GM18861 (cell line): ENCODE results near the gene RPS10.
"Not testable (repeated sequence)": the region's sequence is repeated elsewhere in the genome, so short reads cannot be mapped to it uniquely, and the experiment has no call there.

Experiments
- ATAC-seq: cut with Tn5 transposase; IDR thresholded peaks from one replicate; pipeline ENCODE4 v1.9.1; 2021; ENCODE audit not compliant: unreplicated experiment

Gene RPS10

DNA sequence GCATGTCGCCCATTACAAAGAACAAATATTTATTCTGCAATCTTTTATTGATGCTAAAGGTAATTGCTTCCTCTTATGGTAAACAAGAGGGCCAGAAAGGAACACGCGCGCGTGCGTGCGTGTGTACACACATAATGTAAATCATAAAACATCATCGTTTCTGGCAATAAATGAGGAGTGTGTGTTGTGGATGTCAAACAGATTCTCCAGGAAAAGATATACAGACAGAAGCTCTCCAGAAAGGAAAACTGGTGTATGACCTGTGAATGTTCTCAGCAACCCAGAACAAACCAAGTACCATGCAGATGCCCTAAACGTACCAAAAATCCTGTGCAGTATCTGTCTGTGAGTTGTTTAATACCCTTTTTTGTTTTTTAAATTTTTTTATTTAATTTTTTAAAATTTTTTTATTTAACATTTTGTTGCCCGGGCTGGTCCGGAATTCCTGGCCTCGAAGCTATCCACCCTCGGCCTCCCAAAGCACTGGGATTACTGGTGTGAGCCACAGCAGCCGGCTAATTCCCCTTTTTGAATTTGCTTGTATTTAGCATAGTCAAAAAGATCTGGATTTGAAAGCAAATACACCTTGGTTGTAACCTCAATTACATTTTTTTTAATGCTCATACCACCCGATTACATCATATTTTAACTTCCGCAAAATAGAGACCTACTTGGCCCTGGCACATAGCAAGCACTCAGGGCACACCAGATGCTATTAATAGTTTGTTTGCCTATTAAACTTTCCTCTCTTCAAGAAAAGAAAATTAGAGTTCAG, 32.5 kb downstream of the RPS10 start:
- ATAC-seq = no peak

DNA sequence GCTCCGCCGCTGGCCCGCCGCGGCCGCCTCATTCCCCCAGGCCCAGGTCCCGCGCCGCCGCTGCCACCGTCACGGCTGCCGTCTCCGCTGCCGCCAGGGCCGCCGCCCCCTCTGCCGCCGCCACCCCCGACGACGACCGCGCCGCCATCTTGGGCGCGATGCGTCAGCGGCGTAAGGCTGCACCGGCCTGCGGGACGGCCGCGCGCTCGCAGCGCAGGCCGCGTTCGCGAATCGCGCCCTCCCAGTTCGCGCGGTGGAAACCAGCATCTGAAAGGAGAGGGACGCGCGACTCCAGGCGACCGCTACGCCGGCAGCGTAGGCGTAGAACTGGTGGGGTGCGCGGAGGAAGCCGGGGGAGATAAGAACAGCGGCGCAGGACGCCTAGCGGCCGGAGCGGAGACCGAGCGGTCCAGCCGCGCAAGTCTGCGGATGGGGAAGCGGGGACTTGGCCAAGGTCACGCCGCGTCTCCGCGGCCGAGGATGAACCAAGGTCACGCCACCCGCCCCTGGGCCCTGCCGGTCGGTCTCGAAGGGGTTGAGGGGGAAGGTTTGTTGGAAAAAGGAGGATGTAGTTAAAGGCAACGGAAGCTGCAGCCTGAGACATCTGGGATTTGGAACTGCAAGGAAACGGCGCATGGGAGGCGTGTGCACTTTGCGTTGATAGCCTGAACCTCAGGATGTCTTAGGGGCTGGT, 33.2 kb downstream of the RPS10 start, which contains the start of gene NUDT3:
NUDT3 (minus strand) TSS at position 173 of the 694 bp plus-strand sequence. CDS start 307 bp downstream, outside the sequence.
- peak; percentile 82 for ATAC-seq

DNA sequence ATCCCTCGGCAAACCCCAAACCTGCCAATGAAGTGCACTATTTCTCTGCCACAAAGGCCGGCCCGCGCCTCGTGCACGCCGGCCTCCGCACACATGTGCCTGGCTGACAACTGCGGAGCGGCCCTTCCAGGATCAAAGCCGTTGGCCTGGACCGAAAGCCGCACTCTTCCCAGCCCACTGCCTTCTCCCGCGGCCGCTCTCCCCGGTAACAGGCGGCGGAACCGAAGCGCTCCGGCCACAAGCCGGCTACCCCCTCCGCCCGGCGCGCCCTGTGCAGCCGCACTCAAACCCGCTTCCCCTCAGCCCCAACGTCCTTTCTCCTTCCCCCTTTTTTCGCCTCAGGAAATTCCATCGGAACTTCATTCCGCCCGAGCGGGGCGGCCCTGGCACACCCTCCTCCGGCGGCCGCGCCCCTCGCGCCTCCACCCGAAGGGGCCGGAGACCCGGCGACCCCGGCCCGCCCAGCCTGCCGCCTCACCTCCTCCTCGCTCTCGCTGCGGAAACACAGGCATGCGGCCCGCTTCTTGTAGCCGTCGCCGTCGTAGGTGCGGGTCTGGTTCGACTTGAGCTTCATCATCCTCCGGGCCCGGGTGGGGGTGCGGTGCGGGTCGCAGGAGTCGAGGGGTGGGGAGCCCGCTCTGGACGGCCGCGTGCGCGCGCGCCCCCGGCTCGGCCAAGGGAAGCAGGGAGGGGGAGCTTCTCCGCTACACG, 33.9 kb downstream of the RPS10 start:
- no peak for ATAC-seq

DNA sequence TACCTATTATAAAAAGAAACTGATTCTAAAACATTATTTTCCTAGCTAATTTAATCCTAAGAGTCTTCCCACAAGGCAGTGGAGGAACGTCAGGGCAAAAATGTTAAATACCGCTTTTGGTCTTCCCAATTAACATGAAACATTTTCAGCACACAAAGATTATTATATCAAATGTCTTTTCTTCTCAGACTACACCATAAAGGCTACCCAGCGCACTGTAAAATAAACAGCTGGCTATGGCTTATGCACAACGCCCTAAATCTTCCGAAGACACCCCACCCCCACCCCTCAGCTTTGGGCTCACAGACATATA, 34.4 kb downstream of the RPS10 start:
- no peak for ATAC-seq

DNA sequence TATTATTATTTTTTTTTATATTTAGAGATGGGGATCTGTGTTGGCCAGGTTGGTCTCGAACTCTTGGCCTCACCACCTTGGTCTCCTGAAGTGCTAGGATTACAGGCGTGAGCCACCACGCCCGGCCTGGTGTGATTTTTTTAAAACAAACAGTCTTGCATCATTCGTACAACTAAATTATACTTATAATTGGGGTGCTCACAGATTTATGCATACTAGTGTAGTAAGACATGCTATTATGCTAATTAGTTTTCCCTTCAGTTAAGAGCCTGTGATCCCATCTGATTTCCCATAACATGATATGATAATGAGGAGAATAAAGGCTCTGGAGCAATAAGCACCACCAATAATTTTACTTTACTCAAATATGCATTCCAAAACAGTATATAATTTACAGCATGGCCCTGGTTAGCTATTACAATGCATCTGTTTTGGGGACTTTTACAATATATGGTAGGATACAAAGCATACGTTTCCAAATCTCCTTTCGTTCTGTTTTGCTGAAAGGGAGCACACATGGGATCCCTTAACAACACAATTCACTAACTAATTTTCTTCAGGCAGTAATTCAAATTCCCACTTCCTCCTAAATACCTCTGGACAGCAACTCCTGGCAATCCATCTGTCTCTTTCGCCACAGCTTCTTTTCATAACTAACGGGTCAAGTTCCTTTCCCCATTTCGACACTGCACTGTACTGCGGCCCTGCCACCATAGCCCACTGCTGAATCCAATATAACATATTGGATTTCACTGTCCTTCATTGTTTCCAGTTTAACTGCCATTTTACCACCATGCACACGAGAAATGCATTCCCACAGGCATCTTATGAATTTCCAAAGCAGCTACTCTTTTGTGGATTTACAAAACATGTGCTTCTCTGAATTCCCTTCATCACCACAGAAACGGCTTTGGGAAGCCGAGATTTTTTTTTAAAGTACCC, 35.1 kb downstream of the RPS10 start:
- ATAC-seq = no peak

DNA sequence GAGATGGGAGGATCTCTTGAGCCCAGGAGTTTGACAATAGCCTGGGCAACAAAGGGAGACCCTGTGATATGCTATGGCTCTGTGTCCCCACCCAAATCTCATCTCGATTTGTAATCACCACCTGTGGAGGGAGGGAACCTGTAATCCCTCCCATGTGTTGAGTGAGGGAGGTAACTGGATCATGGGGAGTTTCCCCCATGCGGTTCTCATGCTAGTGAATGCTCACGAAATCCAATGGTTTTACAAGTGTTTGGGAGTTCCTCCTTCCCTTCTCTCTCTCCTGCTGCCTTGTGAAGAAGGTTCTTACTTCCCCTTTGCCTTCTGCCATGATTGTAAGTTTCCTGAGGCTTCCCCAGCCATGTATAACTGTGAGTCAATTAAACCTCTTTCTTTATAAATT, 36.8 kb downstream of the RPS10 start:
- ATAC-seq = no peak

DNA sequence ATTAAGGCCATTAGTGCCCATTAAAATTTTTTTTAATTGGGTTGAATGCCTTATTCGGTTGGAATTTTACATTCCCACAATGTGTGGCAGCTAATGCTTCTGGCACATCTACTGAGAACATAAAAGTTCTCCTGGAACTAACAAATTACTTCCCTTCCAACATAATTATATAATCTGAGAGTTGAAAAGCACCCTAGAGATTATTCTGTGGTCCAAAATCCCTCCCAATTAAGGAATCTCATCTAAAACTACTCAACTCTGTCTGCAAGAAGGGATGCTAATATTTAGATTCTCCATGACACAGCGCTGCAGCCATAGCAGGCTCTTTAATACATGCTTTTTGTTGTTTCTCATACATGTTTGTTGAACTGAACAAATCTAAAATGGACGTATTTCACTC, 37.4 kb downstream of the RPS10 start:
- ATAC-seq = no peak

DNA sequence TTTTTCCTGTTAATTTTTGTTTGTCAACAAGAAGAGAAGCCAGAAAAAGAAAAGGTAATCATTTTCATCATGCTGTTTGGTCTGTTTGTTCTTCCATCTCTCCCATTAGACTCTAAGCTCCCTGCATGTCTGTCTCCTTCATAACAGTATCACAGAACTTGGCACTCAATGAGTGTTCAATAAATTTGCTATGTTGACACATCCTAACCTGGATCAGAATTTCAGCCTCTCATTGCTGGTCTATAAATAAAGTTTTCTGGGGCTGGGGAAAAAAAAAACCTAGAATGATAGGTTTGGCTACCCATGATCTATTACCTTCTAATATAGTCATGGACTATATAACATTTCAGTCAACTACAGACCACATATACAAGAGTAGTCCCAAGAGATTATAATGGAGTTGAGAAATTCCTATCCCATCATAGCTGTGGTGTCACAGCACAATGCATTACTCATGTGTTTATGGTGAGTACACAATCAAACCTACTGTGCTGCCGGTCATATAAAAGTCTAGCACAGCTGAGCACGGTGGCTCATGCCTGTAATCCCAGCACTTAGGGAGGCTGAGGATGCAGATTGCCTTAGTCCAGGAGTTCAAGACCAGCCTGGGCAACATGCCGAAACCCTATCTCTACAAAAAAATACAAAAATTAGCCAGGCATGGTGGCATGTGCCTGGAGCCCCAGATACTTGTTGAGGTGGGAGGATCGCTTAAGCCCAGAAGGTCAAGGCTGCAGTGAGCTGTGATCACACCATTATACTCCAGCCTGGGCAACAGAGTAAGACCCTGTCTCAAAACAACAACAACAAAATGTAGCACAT, 39.3 kb downstream of the RPS10 start:
- no peak for ATAC-seq

DNA sequence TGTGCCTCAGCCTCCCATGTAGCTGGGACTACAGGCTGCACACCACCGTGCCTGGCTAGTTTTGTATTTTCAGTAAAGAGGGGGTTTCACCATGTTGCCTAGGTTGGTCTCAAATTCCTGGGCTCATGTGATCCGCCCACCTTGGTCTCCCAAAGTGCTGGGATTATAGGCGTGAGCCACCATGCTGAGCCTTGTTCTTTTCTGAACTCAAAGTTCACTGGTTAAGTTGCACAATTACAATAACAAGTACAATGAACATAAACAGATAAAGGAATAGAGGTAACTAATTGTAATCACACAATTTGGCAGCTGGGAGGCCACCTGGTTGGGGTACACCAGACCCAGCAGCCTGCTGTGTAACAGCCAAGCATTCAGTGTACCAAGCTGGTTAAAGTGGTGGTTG, 40.1 kb downstream of the RPS10 start:
- ATAC-seq = no peak

DNA sequence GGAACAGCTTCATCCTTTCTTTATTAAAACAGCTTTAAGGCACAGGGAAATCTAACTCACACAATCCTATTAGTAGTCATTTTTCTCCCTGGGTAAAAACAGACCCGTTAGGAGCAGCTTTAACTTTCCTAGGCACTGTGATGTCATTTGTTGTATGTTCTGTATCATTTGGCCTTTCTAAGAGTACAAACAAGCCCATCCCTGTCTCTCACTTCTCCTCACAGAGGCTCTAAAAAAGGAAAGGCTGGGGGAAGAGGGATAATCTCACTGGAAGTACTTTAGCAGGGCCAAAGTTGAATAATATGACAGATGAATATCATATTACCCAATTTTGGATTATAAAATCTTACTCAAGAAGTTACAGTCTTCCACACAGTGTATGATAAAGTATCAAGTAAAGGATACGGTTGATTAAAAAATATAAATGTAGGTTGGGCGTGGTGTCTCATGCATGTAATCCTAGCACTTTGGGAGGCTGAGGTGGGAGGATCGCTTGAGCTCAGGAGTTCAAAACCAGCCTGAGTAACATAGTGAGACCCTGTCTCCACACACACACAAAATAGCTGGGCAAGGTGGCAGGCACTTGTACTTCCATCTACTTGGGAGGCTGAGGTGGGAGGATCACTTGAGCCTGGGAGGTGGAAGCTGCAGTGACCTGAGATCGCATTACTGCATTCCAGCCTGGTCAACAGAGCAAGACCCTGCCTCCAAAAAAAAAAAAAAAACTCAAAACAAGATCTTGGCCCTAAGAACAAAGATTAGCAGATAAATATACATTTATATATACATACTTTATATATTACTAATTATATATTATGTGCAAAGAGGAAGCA, 41.3 kb downstream of the RPS10 start:
- no peak for ATAC-seq

DNA sequence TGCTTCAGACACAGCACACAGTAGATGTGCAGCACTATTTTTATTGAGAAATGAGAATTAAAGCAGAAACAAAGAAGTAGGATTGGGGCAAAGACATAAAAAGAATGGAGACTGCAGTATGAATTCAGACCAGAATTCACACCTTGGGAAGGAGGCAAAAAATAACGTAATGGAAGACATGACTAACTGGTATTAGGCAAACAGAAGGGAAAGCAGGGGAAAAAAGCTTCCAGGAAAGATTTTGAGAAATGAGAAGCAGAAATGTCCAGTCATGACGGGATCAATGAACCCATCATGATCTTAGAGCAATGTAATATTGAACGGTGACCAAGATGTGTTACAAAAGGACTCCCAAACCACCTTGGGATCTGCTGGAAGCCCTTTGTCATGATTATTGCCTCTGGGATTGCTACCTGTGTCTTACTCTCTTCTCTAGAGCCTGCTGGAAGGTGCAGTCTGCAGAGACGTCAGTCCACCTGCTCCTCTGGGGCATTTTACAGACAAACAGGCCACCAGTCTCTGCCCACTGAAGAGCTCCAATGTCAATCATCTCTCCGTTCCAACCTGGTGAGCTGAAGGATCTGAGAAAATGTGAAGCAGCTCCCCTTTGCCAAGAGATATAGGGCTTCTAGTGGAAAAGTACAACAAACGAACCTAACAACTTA, 42.1 kb downstream of the RPS10 start:
- no peak for ATAC-seq

DNA sequence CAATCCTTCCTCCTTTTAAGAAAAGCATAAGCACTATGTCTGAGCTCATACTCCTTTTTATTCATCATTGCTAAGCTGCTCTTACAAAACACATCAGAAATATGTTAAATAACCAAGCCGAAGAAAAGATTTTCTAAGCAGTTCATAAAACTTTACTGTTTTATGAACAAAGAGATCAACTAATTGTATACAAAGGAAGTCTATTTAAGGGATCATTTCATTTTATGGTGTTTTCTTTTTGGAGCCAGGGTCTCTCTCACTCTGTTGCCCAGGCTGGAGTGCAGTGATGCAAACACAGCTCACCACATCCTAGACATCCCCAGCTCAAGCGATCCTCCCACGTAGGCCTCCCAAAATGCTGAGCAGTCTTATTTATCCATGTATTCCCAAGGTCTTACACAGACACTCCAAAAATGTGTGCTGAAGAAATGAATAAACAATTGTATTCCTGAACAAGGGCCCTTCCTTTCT, 42.7 kb downstream of the RPS10 start:
- no peak for ATAC-seq

DNA sequence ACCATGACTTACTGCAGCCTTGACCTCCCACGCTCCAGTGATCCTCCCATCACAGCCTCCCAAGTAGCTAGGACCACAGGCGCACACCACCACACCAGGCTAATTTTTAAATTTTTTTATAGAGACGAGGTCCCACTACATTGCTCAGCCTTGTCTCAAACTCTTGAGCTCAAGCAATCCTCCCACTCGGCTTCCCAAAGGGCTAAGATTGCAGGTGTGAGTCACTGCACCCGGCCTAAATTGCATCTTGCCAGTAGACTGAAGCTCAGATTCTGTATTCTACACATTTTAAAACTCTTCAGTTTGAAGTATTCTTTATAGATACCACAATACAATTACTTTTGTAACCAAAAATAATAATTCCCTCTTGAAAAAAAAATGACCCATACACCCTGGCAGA, 44.8 kb downstream of the RPS10 start:
- ATAC-seq = no peak

DNA sequence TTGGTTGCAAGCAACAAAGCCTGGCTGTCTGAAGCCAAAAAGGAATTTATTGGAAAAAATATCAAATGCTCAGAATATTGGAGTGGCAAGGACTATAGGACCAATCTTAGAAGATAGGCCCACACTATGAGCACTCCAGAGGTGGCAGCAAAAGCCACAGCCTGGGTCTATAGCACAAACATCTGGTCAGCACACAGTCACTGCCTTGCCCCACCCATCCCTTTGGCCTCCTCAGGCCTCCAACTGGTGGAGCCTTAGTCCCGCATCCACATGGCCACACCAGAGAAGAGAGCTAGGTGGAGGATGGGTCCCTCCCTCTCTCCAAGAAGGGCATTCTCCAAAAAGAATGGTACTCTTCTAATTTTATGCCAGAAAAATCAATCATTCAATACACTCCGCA, 47.4 kb downstream of the RPS10 start:
- ATAC-seq = no peak

DNA sequence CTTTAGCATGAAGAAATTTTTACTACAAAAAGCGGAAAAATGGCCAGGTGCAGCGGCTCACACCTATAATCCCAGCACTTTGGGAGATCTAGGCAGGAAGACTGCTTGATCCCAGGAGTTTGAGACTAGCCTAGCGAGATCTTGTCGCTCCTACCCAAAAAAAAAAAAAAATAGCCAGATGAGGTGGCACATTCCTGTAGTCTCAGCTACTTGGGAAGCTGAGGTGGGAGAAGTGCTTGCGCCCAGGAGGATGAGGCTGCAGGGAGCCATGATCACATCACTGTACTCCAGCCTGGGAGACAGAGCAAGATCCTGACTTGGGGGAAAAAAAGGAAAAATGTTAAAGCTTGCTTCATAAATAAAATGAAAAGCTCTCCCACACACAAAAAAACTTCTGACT, 47.9 kb downstream of the RPS10 start:
- no peak for ATAC-seq

DNA sequence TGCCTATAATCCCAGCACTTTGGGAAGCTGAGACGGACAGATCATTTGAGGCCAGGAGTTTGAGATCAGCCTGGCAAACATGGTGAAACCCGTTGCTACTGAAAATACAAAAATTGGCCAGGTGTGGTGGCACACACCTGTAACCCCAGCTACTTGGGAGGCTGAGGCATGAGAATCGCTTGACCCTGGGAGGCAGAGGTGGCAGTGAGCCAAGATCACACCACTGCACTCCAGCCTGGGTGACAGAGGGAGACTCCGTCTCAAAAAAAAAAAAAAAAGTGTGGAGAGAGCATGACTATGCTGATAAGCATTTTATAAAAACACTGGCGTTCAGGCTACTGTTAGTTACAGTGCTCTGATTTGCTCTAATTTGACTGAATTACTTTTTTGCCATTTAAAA, 48.3 kb downstream of the RPS10 start:
- ATAC-seq = not testable (repeated sequence)

DNA sequence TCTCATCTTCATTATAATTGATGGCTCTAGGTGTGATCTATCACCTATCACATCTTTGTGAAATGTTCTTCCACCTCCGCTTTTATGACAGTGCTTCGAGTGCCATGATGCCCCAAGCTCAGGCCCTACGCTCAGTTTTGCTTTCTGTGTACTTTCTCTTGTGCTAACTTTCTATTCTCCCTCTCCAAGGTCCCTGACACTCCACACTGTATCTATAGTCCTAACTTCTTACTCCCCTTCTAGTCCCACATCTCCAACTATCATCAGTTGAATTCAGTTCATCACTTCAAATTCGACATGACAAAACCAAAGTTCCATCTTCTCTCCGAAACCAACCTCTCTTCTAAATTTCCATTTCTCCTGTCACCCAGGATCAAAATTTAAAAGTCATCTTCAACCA, 50.0 kb downstream of the RPS10 start:
- no peak for ATAC-seq

DNA sequence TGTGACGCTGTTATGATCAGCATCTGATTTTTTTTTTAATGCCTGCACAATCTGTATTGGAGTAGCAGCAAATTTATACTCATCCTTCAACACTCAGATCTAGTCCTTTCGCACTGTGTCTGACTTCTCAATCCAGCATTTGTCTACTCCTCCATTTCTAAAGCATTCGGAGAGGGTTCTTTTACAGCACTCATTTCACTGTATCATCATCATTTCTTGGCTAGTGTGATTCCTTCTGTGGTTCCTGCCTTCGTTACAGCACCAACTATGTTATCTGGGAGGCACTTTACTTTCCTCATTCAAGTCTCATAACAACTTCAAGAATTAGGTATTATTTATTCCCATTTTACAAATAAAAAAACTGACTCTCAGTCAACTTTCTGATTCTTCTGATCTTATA, 51.4 kb downstream of the RPS10 start:
- no peak for ATAC-seq

DNA sequence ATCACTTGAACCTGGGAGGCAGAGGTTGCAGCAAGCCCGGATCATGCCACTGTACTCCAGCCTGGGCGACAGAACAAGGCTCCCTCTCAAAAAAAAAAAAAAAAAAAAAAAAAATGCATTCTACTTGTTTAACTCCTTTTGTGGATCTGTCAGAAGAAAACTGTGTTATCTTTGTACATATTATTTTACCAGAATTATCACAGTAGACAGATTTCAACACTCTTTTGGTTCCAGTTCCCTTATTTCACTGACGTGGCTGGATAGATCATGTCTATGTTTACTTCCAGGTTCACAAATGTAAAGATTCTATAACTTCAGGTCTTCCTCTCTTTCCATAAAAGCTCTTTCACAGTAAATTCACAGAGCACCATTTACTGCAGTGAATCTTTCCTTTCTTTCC, 51.8 kb downstream of the RPS10 start:
- no peak for ATAC-seq
